Uterus (tissue), 2 donors: Measurements from ENCODE around the gene TWSG1.
"Not testable (repeated sequence)": the region's sequence is repeated elsewhere in the genome, so short reads cannot be mapped to it uniquely, and the experiment has no call there.

Source experiments
- POLR2A ChIP-seq, 2 donors: fragments of 450-650 bp; IDR thresholded peaks; one replicate each; pipeline ENCODE4 v1.6.1; 2016; ENCODE audit warnings: antibody characterized with exemption in 2 of 2, mild to moderate bottlenecking in 1 of 2, moderate library complexity in 1 of 2
- TF ChIP-seq, protein P1 (sequence below), 4 experiments: fragments of 200-600 bp in 2 of 4; fragments of 450-650 bp in 2 of 4; sonication (generic) in 2 of 4; IDR thresholded peaks; one replicate each; pipeline ENCODE4 v1.5.1; 2016 to 2019; ENCODE audit warnings: antibody characterized with exemption in 4 of 4, mild to moderate bottlenecking in 2 of 4, moderate library complexity in 1 of 4

DNA sequence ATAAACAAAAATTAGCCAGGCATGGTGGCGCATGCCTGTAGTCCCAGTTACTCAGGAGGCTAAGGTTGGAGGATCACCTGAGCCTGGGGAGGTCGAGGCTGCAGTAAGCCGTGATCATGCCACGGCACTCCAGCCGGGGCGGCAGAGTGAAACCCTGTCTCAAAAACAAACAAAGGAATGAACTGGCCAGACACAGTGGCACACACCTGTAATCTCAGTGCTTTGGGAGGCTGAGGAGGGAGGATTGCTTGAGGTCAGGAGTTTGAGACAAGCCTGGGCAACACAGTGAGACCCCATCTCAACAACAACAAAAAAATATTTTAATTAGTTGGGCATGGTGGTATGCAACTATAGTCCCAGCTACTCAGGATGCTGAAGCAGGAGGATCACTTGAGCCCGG, 116.3 kb downstream of the TWSG1 start:
- TF ChIP-seq, protein P1, sequence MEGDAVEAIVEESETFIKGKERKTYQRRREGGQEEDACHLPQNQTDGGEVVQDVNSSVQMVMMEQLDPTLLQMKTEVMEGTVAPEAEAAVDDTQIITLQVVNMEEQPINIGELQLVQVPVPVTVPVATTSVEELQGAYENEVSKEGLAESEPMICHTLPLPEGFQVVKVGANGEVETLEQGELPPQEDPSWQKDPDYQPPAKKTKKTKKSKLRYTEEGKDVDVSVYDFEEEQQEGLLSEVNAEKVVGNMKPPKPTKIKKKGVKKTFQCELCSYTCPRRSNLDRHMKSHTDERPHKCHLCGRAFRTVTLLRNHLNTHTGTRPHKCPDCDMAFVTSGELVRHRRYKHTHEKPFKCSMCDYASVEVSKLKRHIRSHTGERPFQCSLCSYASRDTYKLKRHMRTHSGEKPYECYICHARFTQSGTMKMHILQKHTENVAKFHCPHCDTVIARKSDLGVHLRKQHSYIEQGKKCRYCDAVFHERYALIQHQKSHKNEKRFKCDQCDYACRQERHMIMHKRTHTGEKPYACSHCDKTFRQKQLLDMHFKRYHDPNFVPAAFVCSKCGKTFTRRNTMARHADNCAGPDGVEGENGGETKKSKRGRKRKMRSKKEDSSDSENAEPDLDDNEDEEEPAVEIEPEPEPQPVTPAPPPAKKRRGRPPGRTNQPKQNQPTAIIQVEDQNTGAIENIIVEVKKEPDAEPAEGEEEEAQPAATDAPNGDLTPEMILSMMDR (IDR thresholded peaks at IDR 0.05), result not testable (repeated sequence)
- TF ChIP-seq POLR2A (IDR thresholded peaks at IDR 0.05), result not testable (repeated sequence)
